Neural progenitor cell (in vitro differentiated cells): ENCODE measurements around the gene PFDN1.

Experiments
- CTCF ChIP-seq: fragments of 200-600 bp; sonication (generic); IDR thresholded peaks from 2 replicates; pipeline ENCODE4 v1.5.1; 2017; ENCODE audit warnings: antibody characterized with exemption, mild to moderate bottlenecking
- EZH2 ChIP-seq: fragments of 200-600 bp; sonication (generic); IDR thresholded peaks from 2 replicates; pipeline ENCODE4 v1.6.1; 2017; ENCODE audit warnings: antibody characterized with exemption, mild to moderate bottlenecking, moderate library complexity
- EZH2phosphoT487 ChIP-seq: fragments of 200-600 bp; sonication (generic); IDR thresholded peaks from 2 replicates; pipeline ENCODE4 v1.6.1; 2017; ENCODE audit warnings: antibody characterized with exemption

- TF ChIP-seq CTCF: no peak
- TF ChIP-seq EZH2: no peak
- no peak for TF ChIP-seq EZH2phosphoT487
These were observed 20.6 kb downstream of the PFDN1 start for GRCh38 chr5:140282266-140282665.
